Right lobe of liver (tissue), 6 donors: ENCODE measurements around the gene TMEM63C. TPM values are rescaled to one million over a fixed set of nuclear protein-coding genes. Genes with fewer than 3 reads are reported as not detected.

Source experiments
- ATAC-seq, 4 donors: fragments of 200-7000 bp; cut with Tn5 transposase; one replicate each; pipeline ENCODE4 v1.9.1; 2020; ENCODE audit warnings: mild to moderate bottlenecking in 4 of 4, moderate library complexity in 4 of 4
- DNase-seq, 3 donors: peaks; one replicate each; pipeline ENCODE4 v3.0.0-alpha.2; 2020
- H3K27ac ChIP-seq, 3 donors: fragments of 200-600 bp; one replicate each; pipeline ENCODE4 v1.8.0; 2022
- H3K27me3 ChIP-seq, 2 donors: fragments of 200-600 bp; one replicate each; pipeline ENCODE4 v1.8.0; 2022
- H3K36me3 ChIP-seq, 4 donors: fragments of 200-600 bp; sonication (generic) in 1 of 4; one replicate each; pipeline versions ENCODE4 v1.5.1 to v1.8.0; 2017 to 2022; ENCODE audit warnings: control low read depth in 1 of 4
- H3K4me1 ChIP-seq, 4 donors: fragments of 200-600 bp; sonication (generic) in 1 of 4; one replicate each; pipeline versions ENCODE4 v1.5.1 to v1.8.0; 2017 to 2022; ENCODE audit warnings: control low read depth in 1 of 4
- H3K4me3 ChIP-seq, 3 donors: fragments of 200-600 bp; one replicate each; pipeline ENCODE4 v1.8.0; 2022
- H3K9me3 ChIP-seq, 4 donors: fragments of 200-600 bp; sonication (generic) in 1 of 4; one replicate each; pipeline versions ENCODE4 v1.5.1 to v1.8.0; 2017 to 2022; ENCODE audit warnings: control low read depth in 1 of 4
- POLR2A ChIP-seq: fragments of 450-650 bp; IDR thresholded peaks from one replicate; pipeline ENCODE4 v1.6.1; 2017; ENCODE audit warnings: antibody characterized with exemption, mild to moderate bottlenecking
- WGBS: methylation state at CpG from one replicate; pipeline ENCODE4 v1.1.6; 2018; ENCODE audit warnings: low coverage, low lambda C conversion rate; ENCODE audit not compliant: insufficient coverage; ENCODE audit errors: missing lambda C conversion rate; 5-methylcytosine and 5-hydroxymethylcytosine counted together
- intact Hi-C, 2 donors: fragments of 100-400 bp; cut with DNase I; formaldehyde crosslinking; loops; one replicate each; pipeline versions ENCODE4 v1.11.2 to v1.14.1; 2022
- total RNA-seq, 6 experiments: library from RNA; depleted of rRNA in 2 of 6; stranded (reverse); fragments of >200 nt in 2 of 6; fragmentation: NEBNext Ultra II Directional in 3 of 6; extraction: Animal tissue kit (Norgen Biotek cat#: 25700) in 3 of 6; gene quantifications; one replicate each; pipeline versions ENCODE4 v1.1.0 to v1.2.4, GENCODE V29; 2016 to 2023
- TF ChIP-seq, protein P1 (sequence below), 4 donors: fragments of 200-600 bp in 3 of 4; fragments of 450-650 bp in 1 of 4; IDR thresholded peaks; one replicate each; pipeline versions ENCODE4 v1.5.1 to v1.8.0; 2016 to 2022; ENCODE audit warnings: antibody characterized with exemption in 4 of 4, mild to moderate bottlenecking in 2 of 4
- donor health status: DM: no; HTN: yes; CAD: no.
- donor health status: DM: no; HTN: no; CAD: no.
- donor health status: DM: no; HTN: no; CAD: no.
- donor health status: DM: no; HTN: yes; CAD: no.
- donor health status: DM: no; HTN: yes; CAD: no.

The TMEM63C gene
- total RNA-seq, 6 experiments from 2014 or later: 0.07 to 0.82 (median 0.15) TPM; not detected in 2

DNA sequence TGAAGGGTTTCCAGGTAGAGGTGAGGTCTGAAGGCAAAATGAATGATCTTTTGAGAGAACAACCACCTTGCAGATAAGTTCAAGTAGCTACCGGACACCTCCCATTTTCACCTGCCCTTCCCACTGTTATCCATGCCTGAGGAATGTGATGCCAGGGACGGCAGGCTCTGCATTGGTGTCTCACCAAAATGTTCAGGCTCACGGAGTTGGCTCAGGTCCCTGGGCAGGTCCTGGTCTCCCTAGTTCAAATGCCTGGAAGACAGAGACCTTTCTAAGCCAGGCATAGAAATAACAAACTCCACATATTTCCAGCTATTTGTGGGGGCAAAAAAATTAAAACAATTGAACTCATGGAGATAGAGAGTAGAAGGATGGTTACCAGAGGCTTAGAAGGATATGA is 36.0 kb downstream of the TMEM63C start:
- no peaks in the 10 kb centered on the region for H3K36me3 ChIP-seq
- DNase-seq (no peak), ATAC-seq (no peak)
- no peak overlapping the region for H3K27ac ChIP-seq
- intact Hi-C loops: no loop called here
- H3K4me1 ChIP-seq: peaks cover 0 to 8% (median 0%) of the 10 kb centered on the region in 4 donors
- H3K27me3 ChIP-seq: no peaks in the 10 kb centered on the region
- no peak overlapping the region for H3K4me3 ChIP-seq
- TF ChIP-seq POLR2A: no peak
- TF ChIP-seq, protein P1, sequence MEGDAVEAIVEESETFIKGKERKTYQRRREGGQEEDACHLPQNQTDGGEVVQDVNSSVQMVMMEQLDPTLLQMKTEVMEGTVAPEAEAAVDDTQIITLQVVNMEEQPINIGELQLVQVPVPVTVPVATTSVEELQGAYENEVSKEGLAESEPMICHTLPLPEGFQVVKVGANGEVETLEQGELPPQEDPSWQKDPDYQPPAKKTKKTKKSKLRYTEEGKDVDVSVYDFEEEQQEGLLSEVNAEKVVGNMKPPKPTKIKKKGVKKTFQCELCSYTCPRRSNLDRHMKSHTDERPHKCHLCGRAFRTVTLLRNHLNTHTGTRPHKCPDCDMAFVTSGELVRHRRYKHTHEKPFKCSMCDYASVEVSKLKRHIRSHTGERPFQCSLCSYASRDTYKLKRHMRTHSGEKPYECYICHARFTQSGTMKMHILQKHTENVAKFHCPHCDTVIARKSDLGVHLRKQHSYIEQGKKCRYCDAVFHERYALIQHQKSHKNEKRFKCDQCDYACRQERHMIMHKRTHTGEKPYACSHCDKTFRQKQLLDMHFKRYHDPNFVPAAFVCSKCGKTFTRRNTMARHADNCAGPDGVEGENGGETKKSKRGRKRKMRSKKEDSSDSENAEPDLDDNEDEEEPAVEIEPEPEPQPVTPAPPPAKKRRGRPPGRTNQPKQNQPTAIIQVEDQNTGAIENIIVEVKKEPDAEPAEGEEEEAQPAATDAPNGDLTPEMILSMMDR (IDR thresholded peaks at IDR 0.05): no peak
- WGBS: 32% methylated on average over 3 of the region's 3 CpGs
- no peaks in the 10 kb centered on the region for H3K9me3 ChIP-seq

DNA sequence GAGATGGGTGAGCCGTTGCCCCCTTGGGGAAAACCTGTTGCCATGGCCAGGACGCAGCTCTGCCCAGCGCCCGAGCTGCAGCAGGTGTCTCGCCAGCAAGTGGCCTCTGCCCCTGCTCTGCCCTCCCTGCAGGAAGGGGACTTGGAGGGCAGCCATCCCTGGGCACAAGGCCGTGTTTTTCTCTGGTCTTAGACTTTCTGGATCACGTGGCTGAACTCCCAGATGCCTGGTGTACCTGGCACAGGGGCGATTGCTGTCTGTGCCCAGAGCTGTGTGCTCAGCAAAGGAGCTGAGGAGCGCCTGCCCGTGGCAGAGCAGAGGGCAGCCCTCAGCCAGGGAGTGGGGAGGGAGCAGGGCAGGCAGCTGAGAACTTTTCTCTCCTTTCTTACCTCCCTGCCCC is 38.0 kb downstream of the TMEM63C start:
- WGBS: 23% methylated on average over 5 of the region's 10 CpGs
- TF ChIP-seq, protein P1 (IDR thresholded peaks at IDR 0.05): peak in 2 of 4 donors; percentile 7 to 38
- no peak for TF ChIP-seq POLR2A
- H3K27ac ChIP-seq: no peak overlapping the region
- no peaks in the 10 kb centered on the region for H3K9me3 ChIP-seq
- H3K27me3 ChIP-seq: no peaks in the 10 kb centered on the region
- no peak overlapping the region for H3K4me3 ChIP-seq
- intact Hi-C loops: no loop called here
- H3K36me3 ChIP-seq: no peaks in the 10 kb centered on the region
- DNase-seq (peak; percentile 79 to 95 (median 94)), ATAC-seq (peak; percentile 93 to 98 (median 94))
- H3K4me1 ChIP-seq: peaks cover 0 to 8% (median 0%) of the 10 kb centered on the region in 4 donors

DNA sequence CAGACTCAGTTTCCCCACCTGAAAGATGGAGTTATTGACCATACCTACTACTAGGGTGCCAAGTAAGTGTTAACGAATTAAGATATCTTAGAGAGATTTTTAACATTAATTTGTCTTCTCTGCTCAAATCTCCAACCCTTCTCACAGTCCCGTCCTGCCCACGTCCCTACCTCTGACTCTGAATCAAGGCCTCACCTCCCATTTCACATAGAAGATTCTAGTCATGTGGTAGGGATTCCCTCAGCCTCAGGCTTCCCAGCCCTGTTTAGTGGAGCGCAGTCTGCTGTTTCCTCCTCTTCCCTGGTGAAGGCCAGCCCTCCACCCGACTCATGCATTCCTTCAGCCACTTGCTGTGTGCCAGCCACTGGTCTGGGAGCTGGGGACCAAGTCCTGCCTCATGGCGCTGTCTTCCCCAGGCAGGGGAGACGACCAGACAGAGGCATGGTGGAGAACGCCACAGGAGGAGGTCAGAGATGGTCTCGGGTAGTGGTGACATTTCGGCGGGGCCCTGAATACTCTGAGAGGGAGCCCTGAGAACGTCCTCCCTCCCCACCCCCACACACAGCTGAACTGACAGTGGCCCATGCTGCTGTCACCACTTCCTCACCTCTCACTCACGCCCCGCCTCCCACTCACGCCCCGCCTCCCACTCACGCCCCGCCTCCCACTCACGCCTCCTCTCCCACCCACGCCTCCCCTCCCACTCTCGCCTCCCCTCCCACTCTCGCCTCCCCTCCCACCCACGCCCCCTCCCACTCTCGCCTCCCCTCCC is 38.8 kb downstream of the TMEM63C start:
- H3K4me3 ChIP-seq: no peak overlapping the region
- intact Hi-C loops: no loop called here
- H3K9me3 ChIP-seq: no peaks in the 10 kb centered on the region
- DNase-seq (no peak), ATAC-seq (no peak)
- H3K4me1 ChIP-seq: peaks cover 0 to 8% (median 0%) of the 10 kb centered on the region in 4 donors
- TF ChIP-seq, protein P1 (IDR thresholded peaks at IDR 0.05): no peak
- TF ChIP-seq POLR2A: no peak
- H3K36me3 ChIP-seq: no peaks in the 10 kb centered on the region
- WGBS: 46% methylated on average over 7 of the region's 24 CpGs
- H3K27ac ChIP-seq: no peak overlapping the region
- H3K27me3 ChIP-seq: no peaks in the 10 kb centered on the region

DNA sequence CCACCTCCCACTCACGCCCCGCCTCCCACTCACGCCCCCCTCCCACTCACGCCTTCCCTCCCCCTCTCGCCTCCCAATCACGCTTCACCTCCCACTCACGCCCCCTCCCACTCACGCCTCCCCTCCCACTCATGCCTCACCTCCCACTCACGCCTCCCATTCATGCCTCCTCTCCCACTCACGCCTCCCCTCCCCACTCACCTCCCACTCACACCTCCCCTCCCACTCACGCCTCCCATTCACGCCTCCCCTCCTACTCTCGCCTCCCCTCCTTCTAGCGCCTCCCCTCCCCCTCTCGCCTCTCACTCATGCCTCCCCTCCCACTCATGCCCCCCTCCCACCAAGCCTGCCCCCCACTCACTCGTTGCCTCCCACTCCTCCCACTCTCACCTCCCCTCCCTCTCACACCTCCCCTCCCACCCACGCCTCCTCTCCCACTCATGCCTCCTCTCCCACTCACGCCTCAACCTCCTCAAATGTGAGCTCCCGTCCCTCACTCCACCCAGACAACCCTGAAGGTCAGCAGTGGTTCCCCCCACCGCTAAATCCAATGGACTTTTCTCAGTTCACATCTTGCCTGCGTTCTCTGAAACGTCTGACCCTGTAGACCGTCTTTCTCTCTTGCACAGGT is 39.8 kb downstream of the TMEM63C start:
- 57% methylated on average over 20 of the region's 23 CpGs for WGBS
- Histone ChIP-seq H3K4me3 (no peak overlapping the region), H3K36me3 (no peaks in the 10 kb centered on the region), H3K4me1 (peaks cover 0 to 8% (median 0%) of the 10 kb centered on the region in 4 donors), H3K9me3 (no peaks in the 10 kb centered on the region), H3K27me3 (no peaks in the 10 kb centered on the region), H3K27ac (no peak overlapping the region)
- DNase-seq: no peak
- TF ChIP-seq, protein P1 (IDR thresholded peaks at IDR 0.05): no peak
- TF ChIP-seq POLR2A: no peak
- intact Hi-C loops: no loop called here
- no peak for ATAC-seq
